ENCODE results near the gene UGCG.
A peak's percentile ranks its signal among the peaks of the same experiment; 100 is the strongest.

UGCG gene

GRCh38 chr9:111980398-111980797 is 83.8 kb downstream of the UGCG start:
- Histone ChIP-seq H3K79me2 (ENCODE audit: insufficient read depth, low read length) (no peaks in the 10 kb centered on the region), H3K36me3 (ENCODE audit: insufficient read depth, low read length) (no peaks in the 10 kb centered on the region), H3K4me3 (ENCODE audit: low read length, poor library complexity, severe bottlenecking) (no peak overlapping the region), H4K20me1 (ENCODE audit: insufficient read depth, low read length, poor library complexity, severe bottlenecking) (no peaks in the 10 kb centered on the region), H3K9ac (ENCODE audit: low read depth, low read length, poor library complexity, severe bottlenecking) (no peak overlapping the region), H3F3A (ENCODE audit: low read depth) (no peaks in the 10 kb centered on the region), H3K4me1 (ENCODE audit: insufficient read depth, low read length, poor library complexity, severe bottlenecking) (peaks cover 26% of the 10 kb centered on the region), H3K4me2 (ENCODE audit: low read depth, low read length, poor library complexity, severe bottlenecking) (no peak overlapping the region), H3K27me3 (ENCODE audit: insufficient read depth, low read length, poor library complexity, severe bottlenecking) (no peaks in the 10 kb centered on the region), H3K9me3 (ENCODE audit: insufficient read depth, low read depth, low read length) (no peaks in the 10 kb centered on the region), H3K9me2 (replicated peaks; ENCODE audit: low read depth, low read length) (no peaks in the 10 kb centered on the region), H2AFZ (ENCODE audit: low read length) (no peak overlapping the region; the same call in 1 of the 2 replicates)
- no peak for TF ChIP-seq EZH2phosphoT487 (IDR thresholded peaks at IDR 0.05; ENCODE audit: borderline replicate concordance)
- TF ChIP-seq CTCF (conservative IDR thresholded peaks at IDR 0.05; ENCODE audit: low read length), result no peak

GRCh38 chr9:111983484-111983908 is 86.9 kb downstream of the UGCG start:
- Histone ChIP-seq H3K4me1 (ENCODE audit: insufficient read depth, low read length, poor library complexity, severe bottlenecking) (peaks cover 39% of the 10 kb centered on the region), H3K9me2 (replicated peaks; ENCODE audit: low read depth, low read length) (no peaks in the 10 kb centered on the region), H3K27me3 (ENCODE audit: insufficient read depth, low read length, poor library complexity, severe bottlenecking) (no peaks in the 10 kb centered on the region), H3F3A (ENCODE audit: low read depth) (no peaks in the 10 kb centered on the region), H3K4me2 (ENCODE audit: low read depth, low read length, poor library complexity, severe bottlenecking) (peak overlapping the region; percentile 2), H3K36me3 (ENCODE audit: insufficient read depth, low read length) (no peaks in the 10 kb centered on the region), H2AFZ (ENCODE audit: low read length) (peak overlapping the region; percentile 72), H3K9me3 (ENCODE audit: insufficient read depth, low read depth, low read length) (no peaks in the 10 kb centered on the region), H4K20me1 (ENCODE audit: insufficient read depth, low read length, poor library complexity, severe bottlenecking) (no peaks in the 10 kb centered on the region), H3K79me2 (ENCODE audit: insufficient read depth, low read length) (no peaks in the 10 kb centered on the region), H3K9ac (ENCODE audit: low read depth, low read length, poor library complexity, severe bottlenecking) (no peak overlapping the region), H3K4me3 (ENCODE audit: low read length, poor library complexity, severe bottlenecking) (no peak overlapping the region)
- TF ChIP-seq EZH2phosphoT487 (IDR thresholded peaks at IDR 0.05; ENCODE audit: borderline replicate concordance), result no peak
- no peak for TF ChIP-seq CTCF (conservative IDR thresholded peaks at IDR 0.05; ENCODE audit: low read length)

- Histone ChIP-seq H2AFZ (ENCODE audit: low read length) (peak overlapping the region; percentile 72), H3K9me3 (ENCODE audit: insufficient read depth, low read depth, low read length) (no peaks in the 10 kb centered on the region), H3F3A (ENCODE audit: low read depth) (no peaks in the 10 kb centered on the region), H3K79me2 (ENCODE audit: insufficient read depth, low read length) (no peaks in the 10 kb centered on the region), H3K4me2 (ENCODE audit: low read depth, low read length, poor library complexity, severe bottlenecking) (no peak overlapping the region), H3K4me3 (ENCODE audit: low read length, poor library complexity, severe bottlenecking) (no peak overlapping the region), H3K9me2 (replicated peaks; ENCODE audit: low read depth, low read length) (no peaks in the 10 kb centered on the region), H3K27me3 (ENCODE audit: insufficient read depth, low read length, poor library complexity, severe bottlenecking) (no peaks in the 10 kb centered on the region), H3K4me1 (ENCODE audit: insufficient read depth, low read length, poor library complexity, severe bottlenecking) (peaks cover 39% of the 10 kb centered on the region), H3K9ac (ENCODE audit: low read depth, low read length, poor library complexity, severe bottlenecking) (no peak overlapping the region), H3K36me3 (ENCODE audit: insufficient read depth, low read length) (no peaks in the 10 kb centered on the region), H4K20me1 (ENCODE audit: insufficient read depth, low read length, poor library complexity, severe bottlenecking) (no peaks in the 10 kb centered on the region)
- TF ChIP-seq CTCF (conservative IDR thresholded peaks at IDR 0.05; ENCODE audit: low read length) (no peak), EZH2phosphoT487 (IDR thresholded peaks at IDR 0.05; ENCODE audit: borderline replicate concordance) (no peak)
These were observed 87.6 kb downstream of the UGCG start for GRCh38 chr9:111984086-111984802.
